Ectodermal cell (in vitro differentiated cells): Measurements from ENCODE around the gene RAB1B.
"Not testable (repeated sequence)": the region's sequence is repeated elsewhere in the genome, so short reads cannot be mapped to it uniquely, and the experiment has no call there.

Experiments
- H3K27ac ChIP-seq: 2 replicates; pipeline ENCODE4 v1.7.0; 2013; ENCODE audit warnings: mild to moderate bottlenecking, low read depth, low read length; ENCODE audit not compliant: insufficient read depth, poor library complexity, severe bottlenecking
- H3K27me3 ChIP-seq: 2 replicates; pipeline ENCODE4 v1.7.0; 2013; ENCODE audit warnings: mild to moderate bottlenecking, low read length; ENCODE audit not compliant: insufficient read depth, control insufficient read depth, poor library complexity, severe bottlenecking
- H3K36me3 ChIP-seq: one replicate; pipeline ENCODE4 v1.7.0; 2013; ENCODE audit warnings: low read length; ENCODE audit not compliant: control insufficient read depth, insufficient read depth
- H3K4me1 ChIP-seq: one replicate; pipeline ENCODE4 v1.7.0; 2013; ENCODE audit warnings: low read length; ENCODE audit not compliant: control insufficient read depth, insufficient read depth
- H3K4me3 ChIP-seq: 2 replicates; pipeline ENCODE4 v1.7.0; 2013; ENCODE audit warnings: low read depth, low read length, control low read depth; ENCODE audit not compliant: insufficient read depth
- H3K9me3 ChIP-seq: 2 replicates; pipeline ENCODE4 v1.7.0; 2013; ENCODE audit warnings: mild to moderate bottlenecking, low read length, moderate library complexity; ENCODE audit not compliant: control insufficient read depth
- WGBS, 2 experiments: methylation state at CpG; one replicate each; pipeline ENCODE4 v1.1.7; 2013; ENCODE audit warnings: missing lambda C conversion rate in 2 of 2; 5-methylcytosine and 5-hydroxymethylcytosine counted together

RAB1B gene

DNA sequence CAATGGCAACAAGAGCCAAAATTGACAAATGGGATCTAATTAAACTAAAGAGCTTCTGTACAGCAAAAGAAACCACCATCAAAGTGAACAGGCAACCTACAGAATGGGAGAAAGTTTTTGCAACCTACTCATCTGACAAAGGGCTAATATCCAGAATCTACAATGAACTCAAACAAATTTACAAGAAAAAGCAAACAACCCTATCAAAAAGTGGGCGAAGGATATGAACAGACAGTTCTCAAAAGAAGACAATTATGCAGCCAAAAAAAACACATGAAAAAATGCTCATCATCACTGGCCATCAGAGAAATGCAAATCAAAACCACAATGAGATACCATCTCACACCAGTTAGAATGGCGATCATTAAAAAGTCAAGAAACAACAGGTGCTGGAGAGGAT is 51.9 kb downstream of the RAB1B start:
- H3K4me1 ChIP-seq = peaks cover 36% of the 10 kb centered on the region
- 76 to 87% methylated on average over 1 of the region's 2 CpGs for WGBS, 2 experiments

DNA sequence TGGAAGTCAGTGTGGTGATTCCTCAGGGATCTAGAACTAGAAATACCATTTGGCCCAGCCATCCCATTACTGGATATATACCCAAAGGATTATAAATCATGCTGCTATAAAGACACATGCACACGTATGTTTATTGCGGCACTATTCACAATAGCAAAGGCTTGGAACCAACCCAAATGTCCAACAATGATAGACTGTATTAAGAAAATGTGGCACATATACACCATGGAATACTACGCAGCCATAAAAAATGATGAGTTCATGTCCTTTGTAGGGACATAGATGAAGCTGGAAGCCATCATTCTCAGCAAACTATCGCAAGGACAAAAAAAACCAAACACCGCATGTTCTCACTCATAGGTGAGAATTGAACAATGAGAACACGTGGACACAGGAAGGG is 52.3 kb downstream of the RAB1B start:
- 92 to 97% methylated on average over 4 of the region's 6 CpGs for WGBS, 2 experiments
- H3K9me3 ChIP-seq, H3K27me3 ChIP-seq, H3K27ac ChIP-seq, H3K36me3 ChIP-seq, H3K4me3 ChIP-seq: not testable (repeated sequence)
- peaks cover 39% of the 10 kb centered on the region for H3K4me1 ChIP-seq

More for the DNA sequence above, 51.9 kb downstream of the RAB1B start:
- H3K27ac ChIP-seq, H3K27me3 ChIP-seq, H3K9me3 ChIP-seq, H3K4me3 ChIP-seq, H3K36me3 ChIP-seq: not testable (repeated sequence)

DNA sequence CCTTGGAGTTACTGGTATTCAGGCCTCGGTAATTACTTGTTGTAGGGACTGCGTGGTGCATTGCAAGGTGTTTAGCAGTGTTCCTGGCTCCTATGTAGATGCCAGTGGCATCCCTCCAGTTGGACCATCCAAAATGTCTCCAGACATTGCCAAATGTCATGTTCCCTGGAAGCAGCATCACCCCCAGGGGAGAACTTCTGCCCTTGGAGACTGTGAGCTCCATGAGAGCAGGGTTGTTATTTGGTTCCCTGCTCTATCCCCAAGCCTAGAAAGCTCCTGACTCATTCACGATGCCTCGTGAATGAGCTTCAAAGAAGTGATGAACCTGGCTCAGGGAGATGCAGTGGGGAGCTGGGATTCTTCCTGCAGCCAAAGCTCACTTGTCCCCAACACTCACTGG is 53.2 kb downstream of the RAB1B start:
- H3K4me3 ChIP-seq = no peak overlapping the region
- H3K27ac ChIP-seq = no peak overlapping the region
- no peaks in the 10 kb centered on the region for H3K9me3 ChIP-seq
- H3K4me1 ChIP-seq = peaks cover 35% of the 10 kb centered on the region
- no peaks in the 10 kb centered on the region for H3K36me3 ChIP-seq
- H3K27me3 ChIP-seq = peaks cover 1% of the 10 kb centered on the region
- WGBS, 2 experiments = 90 to 96% methylated on average over 4 of the region's 4 CpGs

DNA sequence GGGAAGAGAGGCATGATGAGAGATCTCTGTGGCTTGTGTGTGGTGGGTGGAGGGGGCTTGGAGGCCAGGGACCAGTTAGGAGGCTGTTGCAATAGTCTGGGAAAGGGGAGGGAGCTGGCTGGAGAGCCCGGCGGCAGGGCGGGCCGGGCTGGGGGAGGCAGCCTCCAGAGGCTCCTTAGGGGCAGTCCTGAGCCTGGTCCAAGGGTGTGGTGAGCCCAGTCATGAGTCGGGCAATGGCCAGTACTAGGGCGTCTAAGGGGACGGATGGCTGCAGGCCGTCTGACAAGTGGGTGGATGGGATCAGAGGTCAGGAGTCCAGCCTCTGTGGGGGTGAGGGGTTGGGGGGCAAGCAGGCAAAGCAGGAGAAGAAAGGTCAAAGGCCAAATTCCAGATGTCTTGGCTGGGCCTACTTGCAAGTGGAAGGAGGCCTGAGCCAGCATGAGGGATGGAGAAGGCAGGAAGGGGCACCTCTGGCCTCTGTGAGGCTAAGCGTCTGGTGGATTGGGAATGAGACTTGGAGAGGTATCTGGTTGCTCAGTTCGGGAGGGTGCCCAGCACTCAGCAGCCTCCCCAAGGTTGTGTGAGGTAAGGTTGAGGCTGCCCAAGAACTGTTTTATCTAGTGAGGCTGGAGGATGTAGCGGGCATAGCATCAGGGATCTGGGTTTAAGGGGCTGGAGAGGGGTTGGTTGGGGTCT is 54.4 kb downstream of the RAB1B start:
- Histone ChIP-seq H3K4me1 (peaks cover 22% of the 10 kb centered on the region), H3K9me3 (no peaks in the 10 kb centered on the region), H3K4me3 (no peak overlapping the region), H3K27ac (no peak overlapping the region), H3K36me3 (no peaks in the 10 kb centered on the region), H3K27me3 (no peaks in the 10 kb centered on the region)
- WGBS, 2 experiments = 89 to 92% methylated on average over 11 of the region's 11 CpGs

DNA sequence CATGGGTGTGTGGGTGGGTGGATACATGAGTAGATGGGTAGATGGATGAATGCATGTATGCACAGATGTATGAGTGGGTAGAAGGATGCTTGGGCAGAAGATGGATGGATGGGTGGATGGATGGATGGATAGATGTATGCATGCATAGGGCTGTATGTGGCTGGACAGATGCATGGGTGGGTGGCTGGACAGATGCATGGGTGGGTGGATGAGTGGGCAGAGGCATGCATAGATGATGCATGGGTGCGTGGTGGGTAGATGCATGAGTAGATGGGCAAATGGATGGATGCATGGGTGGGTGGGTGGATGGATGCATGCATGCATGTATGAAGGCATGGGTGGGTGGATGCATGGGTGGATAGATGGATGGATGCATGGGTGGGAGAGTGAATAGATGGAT is 55.2 kb downstream of the RAB1B start:
- Histone ChIP-seq H3K4me1 (peaks cover 15% of the 10 kb centered on the region), H3K4me3 (no peak overlapping the region), H3K27me3 (peaks cover 3% of the 10 kb centered on the region), H3K9me3 (no peaks in the 10 kb centered on the region), H3K36me3 (no peaks in the 10 kb centered on the region), H3K27ac (no peak overlapping the region)
- WGBS, 2 experiments = 95% methylated on average over 1 of the region's 1 CpG

DNA sequence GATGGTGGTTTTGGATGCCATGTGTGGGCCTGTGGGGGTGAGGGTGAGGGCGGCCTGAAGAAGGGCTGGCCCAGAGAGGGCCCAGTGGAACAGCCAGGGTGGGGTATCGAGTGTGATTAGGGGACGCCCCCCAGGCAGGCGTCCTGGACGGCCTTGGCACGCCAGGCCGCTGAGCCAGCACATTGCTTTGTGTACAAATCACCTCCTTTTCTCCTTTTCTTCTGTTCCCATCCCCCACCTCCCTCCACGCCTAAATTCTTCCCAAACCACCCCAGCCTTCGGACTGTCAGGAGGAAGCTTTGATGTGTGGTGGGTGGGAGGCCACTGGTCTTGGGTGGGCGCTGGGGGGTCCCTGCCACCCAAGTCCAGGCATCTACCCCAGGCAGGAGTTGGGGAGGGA is 56.2 kb downstream of the RAB1B start:
- peaks cover 15% of the 10 kb centered on the region for H3K4me1 ChIP-seq
- WGBS, 2 experiments = 68 to 76% methylated on average over 8 to 9 of the region's 10 CpGs
- no peak overlapping the region for H3K27ac ChIP-seq
- H3K9me3 ChIP-seq = no peaks in the 10 kb centered on the region
- H3K36me3 ChIP-seq = no peaks in the 10 kb centered on the region
- peaks cover 6% of the 10 kb centered on the region for H3K27me3 ChIP-seq
- H3K4me3 ChIP-seq = no peak overlapping the region

DNA sequence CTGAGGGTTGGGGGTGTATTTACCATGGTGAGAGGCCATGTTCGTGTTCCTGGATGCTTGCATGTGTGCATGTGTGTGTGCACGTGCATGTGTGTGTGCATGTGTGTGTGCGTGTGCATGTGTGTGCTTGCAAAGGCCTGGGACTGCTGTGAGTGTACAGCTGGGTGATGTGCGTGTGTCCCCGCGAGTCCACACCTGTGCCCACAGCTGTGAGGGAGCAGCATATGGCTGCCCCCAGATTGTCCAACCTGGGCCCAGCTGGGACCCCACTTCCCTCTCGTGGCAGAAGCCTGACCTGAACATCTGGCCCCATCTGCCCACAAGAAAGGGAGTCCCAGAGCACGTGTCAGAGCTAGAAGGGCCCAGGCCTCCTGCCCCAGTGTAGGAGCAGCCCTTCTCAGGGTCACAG is 56.8 kb downstream of the RAB1B start:
- Histone ChIP-seq H3K9me3 (no peaks in the 10 kb centered on the region), H3K36me3 (no peaks in the 10 kb centered on the region), H3K27ac (no peak overlapping the region), H3K4me1 (peaks cover 15% of the 10 kb centered on the region), H3K27me3 (peaks cover 6% of the 10 kb centered on the region), H3K4me3 (no peak overlapping the region)
- 89 to 91% methylated on average over 8 of the region's 8 CpGs for WGBS, 2 experiments

DNA sequence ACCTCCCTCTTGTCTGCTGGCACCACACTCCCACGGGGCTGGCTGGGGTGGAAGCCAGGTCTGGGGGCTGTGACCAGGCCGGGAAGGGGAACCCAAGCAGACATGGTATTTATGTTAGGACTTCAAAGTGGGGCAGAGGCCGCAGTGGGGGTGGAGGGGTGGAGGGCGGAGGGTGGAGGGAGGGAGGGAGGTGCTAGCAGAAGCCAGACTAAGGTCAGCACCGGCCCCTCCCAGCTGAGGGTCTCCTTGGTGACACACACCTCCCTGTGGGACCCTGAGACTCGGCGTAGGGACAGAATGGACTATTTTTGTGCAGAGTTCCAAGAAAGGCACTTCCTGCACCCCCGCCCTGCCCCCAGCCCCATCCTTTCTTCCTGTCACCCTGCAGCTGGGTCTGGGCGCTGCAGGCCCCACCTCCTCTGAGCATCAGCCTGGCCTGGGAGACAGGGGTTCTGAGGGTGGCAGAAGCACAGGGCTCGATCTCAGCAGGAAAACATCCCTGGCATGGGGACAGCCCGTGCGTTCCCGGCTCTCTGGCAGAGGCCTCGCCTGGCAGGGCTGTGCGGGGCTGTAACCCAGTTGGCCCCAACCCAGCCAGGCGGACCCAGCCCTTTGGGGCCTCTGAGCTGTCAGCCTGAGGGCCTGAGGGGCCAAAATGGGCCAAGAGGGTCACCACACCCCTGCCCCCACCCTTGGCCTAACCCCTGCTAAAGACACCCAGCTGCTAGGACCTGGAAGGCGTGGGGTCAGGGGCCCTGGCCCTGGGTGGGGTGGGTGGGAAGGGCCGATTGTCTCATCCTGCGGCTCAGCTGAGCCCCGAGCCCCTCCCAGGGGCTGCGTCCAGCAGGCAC is 58.0 kb downstream of the RAB1B start:
- Histone ChIP-seq H3K4me1 (peaks cover 21% of the 10 kb centered on the region), H3K27ac (no peak overlapping the region)
- 79 to 81% methylated on average over 21 of the region's 21 CpGs for WGBS, 2 experiments

More for the DNA sequence above, 58.0 kb downstream of the RAB1B start:
- Histone ChIP-seq H3K36me3 (no peaks in the 10 kb centered on the region), H3K27me3 (peaks cover 6% of the 10 kb centered on the region), H3K4me3 (no peak overlapping the region), H3K9me3 (no peaks in the 10 kb centered on the region)
